B cell (primary cell): ENCODE measurements around the gene POU4F2.

Experiments used
- EZH2 ChIP-seq: IDR thresholded peaks from 2 replicates; pipeline ENCODE4 v1.6.1; 2012; ENCODE audit warnings: borderline replicate concordance, low read depth, mild to moderate bottlenecking, moderate library complexity, low read length; ENCODE audit not compliant: insufficient read depth, poor library complexity, severe bottlenecking
- TF ChIP-seq, protein P1 (sequence below): fragments of 200-600 bp; IDR thresholded peaks from one replicate; pipeline ENCODE4 v1.8.0; 2022; ENCODE audit warnings: antibody characterized with exemption, mild to moderate bottlenecking

DNA sequence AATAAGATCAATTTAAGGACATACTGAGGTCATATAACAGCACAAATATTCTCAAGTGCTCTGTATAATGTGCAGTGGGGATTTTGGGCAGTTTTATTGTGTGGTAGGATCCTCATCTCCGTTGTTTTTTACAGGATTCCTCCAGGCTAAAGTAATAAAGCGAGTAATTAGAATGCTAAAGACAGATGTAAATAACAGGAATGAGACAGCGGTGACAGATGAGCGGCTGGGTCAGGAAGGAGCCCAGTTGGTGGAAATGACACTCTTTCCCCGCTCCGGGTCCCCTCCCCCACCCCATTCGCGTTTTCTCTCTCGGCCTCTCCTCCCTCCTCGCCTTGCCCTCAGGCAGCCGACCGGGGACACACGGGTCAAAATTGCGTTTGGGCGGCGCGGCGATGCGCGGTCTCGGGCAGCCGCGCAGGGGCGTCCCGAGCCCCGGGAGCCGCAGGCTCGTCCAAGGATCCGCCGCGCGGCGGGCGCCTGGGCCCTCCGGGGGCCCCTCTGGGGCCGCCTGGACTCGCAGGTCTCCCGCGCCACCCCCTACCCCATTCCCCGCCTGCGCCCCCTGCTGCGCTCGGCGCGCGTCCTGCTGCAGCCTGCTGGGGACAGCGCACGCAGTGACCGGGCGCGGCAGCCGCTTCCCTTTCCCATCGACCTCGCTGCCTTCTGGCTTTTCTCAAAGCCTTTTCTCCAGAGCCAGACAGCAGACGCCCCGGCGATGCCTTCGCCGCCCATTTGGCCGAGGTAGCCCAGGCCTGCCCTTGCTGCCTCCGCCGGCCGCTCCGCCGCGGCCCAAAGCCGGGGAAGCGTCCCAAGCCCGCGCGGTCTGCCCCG lies 16.2 kb downstream of the POU4F2 start:
- TF ChIP-seq, protein P1, sequence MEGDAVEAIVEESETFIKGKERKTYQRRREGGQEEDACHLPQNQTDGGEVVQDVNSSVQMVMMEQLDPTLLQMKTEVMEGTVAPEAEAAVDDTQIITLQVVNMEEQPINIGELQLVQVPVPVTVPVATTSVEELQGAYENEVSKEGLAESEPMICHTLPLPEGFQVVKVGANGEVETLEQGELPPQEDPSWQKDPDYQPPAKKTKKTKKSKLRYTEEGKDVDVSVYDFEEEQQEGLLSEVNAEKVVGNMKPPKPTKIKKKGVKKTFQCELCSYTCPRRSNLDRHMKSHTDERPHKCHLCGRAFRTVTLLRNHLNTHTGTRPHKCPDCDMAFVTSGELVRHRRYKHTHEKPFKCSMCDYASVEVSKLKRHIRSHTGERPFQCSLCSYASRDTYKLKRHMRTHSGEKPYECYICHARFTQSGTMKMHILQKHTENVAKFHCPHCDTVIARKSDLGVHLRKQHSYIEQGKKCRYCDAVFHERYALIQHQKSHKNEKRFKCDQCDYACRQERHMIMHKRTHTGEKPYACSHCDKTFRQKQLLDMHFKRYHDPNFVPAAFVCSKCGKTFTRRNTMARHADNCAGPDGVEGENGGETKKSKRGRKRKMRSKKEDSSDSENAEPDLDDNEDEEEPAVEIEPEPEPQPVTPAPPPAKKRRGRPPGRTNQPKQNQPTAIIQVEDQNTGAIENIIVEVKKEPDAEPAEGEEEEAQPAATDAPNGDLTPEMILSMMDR, result no peak
- TF ChIP-seq EZH2, result no peak
